ENCODE results near the gene KBTBD13.
"Not testable (repeated sequence)": the region's sequence is repeated elsewhere in the genome, so short reads cannot be mapped to it uniquely, and the experiment has no call there.

KBTBD13 gene

DNA sequence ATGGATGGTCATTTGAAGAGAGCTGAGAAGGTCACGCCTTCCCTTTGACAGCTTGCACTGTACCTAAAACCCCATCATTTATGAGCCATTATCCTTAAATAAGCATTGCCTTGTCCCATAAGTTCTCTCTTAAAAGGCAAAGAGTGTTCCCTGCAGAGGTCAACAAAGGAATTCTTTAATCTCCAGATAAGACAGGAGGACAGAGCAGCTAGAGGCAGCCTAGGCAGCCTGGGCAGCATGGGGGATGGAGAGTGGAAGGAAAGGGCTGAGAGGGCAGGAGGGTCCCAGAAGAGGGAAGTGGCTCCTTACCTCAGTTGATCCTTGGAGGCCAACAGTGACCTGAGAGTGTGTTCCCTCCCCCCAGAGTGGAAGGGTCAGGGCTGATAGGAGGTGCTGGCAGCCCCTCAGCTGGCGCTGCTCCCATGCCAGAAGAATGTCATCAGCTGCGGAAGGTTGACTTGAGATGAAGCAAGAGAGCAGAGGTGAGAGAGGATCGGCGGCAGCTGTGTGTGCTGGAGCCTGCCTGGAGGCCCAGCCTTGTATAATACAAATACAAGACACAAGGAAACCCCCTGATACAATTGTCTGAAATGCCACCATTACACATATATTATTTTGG, 12.8 kb downstream of the KBTBD13 start:
- DNase-seq (ENCODE audit: low spot score) = no peak

DNA sequence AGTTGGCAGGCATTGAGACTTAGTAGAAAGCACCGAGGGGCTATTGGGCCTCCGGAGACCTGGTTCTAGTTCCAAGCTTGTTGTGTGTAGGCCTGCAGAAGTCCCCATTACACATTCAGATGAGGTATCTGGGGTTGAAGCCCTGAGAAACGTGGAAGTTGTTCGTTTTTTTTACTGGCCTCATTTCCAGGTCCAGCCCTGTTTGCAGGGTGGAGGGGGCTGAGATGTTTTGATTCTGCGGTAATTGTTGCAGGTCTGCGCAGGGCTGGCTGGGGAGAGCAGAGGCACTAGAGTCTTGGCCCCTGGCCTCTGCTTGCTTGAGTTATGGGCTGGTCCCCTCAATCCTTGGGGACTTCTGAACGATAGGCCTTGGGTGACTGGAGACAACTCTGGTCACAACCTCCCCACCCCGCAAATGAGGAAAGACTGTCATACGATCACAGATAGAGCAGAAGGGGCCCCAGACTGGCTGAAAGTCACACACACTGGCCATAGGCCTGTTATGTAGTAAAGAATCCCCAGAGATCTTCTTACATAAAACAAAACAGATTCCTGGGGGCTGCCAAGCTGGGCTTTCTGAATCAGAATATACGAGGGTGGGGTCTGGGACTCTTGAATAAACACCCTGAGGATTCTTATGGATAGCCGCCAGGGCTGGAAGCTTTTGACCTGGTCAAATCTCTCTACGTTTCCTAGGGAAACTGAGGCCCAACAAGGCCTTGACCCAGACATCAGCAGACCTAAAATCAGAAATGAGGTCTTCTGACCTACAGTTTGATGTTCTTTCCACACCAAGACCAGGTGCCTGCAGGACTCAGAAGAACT, 15.6 kb downstream of the KBTBD13 start:
- DNase-seq (ENCODE audit: low spot score) = no peak

DNA sequence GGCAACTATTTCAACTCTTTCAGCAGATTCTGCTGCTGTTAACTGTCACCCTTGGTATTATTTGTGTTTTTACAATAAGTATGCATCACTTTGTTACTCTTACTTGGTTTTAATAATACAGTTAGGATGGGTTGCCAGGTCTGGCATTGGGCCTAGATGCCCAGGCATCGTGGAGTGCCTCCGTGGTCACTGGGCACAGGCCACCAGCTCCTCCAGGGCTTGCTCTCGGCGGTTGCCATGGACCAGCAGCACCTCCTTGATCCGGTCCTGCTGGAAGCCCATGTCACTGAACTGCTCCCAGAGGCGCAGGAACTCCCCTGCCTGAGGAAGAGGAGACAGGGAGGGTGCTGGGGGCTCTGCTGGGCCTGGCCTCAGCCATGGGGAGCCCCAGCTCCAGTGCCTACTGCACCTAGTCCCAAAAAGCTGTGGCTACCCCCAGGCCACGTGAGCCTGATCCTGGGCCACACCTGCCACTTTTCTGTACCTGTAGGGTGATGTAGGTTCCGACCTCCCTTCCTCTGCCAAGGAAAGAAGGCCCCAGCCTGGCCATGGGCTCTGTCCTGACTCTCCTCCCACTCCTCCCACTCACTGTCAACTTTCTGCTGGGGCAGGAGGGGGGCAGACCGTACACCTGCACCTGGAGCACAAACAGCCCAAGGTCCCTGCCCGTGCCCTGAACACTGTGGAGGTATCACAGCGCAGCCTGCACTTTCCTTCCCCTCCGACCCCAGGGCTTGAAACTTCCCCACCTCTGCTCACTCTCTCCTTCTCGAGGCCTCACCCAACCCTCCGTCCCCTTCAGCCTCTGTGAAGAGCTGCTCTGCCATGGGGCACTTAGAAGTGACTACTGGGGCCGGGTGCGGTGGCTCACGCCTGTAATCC, 16.6 kb downstream of the KBTBD13 start:
- no peak for DNase-seq (ENCODE audit: low spot score)

DNA sequence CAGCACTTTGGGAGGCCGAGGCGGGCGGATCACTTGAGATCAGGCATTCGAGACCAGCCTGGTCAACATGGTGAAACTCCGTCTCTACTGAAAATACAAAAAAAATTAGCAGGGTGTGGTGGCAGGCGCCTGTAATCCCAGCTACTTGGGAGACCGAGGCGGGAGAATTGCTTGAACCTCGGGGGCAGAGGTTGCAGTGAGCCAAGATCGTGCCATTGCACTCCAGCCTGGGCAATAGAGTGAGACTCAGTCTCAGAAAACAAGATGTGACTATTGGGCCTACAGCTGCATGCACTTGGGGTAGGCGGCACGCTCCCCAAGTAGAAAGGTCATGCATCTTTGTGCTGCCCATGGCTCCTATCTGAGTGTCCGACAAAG, 17.2 kb downstream of the KBTBD13 start:
- DNase-seq (ENCODE audit: low spot score) = not testable (repeated sequence)

DNA sequence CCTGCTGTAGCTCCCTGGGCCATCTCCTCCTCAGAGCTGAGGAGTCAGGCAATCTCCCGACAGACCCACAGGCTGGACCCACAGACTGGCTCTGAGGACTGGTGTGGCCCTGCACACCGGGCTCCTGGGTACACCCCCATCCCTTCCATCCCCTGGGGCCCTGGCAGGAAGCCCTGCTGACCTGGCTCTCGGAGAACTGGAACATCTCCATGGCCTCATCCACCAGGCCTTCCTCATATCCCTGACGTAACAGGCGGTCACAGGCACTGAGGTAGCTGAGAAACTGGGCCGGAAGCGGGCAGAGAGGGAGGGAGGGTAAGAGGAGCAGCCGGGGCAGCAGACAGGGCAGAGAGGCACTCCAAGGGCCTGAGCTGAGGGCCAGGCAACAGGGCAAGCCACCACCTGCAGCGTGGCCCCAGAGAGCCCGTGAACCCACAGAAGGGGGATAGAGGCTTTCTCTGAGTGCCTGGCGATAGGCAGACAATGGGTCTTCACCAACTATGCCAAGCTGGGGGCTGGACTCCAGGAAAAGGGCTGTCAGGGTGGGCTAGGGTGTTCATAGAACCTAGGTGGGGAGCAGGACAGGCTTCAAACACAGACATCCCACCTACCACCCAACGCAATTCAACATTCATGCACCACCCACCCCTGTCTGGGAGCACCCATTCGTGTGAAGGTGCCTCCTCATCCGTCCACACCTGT, 17.9 kb downstream of the KBTBD13 start:
- DNase-seq (ENCODE audit: low spot score) = no peak

DNA sequence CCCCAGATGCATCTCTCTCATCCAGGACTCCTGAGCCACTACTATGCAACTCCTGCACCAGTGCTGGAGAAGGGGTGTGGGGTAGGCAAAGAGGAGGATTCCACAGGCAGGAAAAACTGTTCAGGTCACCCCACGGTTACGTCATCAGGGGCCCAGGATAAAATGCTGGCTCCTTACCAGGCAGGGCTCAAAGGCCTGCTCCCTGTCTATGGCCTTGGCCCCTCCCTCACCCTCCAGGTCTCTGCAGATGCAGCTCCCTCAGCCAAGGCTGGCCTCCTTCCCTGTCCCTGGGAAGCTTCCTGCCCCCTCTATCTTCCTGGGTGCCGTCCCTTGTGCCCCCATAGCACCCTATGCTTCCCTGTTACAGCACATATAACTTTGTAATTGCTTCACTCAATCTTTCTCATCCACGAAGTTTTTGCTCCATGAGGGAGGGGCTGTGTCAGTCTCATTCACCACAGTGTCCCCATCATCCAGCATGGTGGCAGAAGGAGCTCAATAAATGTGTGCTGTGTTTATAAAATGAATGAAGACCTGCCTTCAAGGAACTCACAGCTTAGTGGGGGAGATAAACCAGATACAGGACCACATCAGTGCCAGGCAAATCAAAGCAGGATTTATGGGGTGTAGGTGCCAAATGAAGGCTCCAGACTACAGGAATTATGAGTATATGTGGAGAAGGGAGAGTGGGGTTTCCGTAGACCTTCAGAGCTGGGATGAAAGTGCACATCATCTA, 18.6 kb downstream of the KBTBD13 start:
- no peak for DNase-seq (ENCODE audit: low spot score)

DNA sequence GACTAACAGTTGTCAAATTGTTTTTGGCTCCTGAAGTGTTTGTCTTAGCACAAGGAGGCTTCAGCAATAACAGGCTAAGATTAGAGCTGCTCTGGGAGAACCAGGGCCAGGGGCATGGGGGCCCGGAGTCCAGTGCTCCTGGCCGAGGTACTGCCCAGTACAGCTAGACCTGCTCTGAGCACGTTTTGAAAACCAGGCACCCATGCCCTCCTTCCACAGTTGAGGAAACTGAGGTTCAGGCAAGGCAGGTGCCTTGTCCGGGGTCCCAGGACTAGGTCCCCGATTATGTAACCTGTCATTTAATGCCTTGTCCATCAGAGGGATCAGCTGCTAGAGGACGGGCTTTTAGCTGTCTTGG, 19.2 kb downstream of the KBTBD13 start:
- no peak for DNase-seq (ENCODE audit: low spot score)

DNA sequence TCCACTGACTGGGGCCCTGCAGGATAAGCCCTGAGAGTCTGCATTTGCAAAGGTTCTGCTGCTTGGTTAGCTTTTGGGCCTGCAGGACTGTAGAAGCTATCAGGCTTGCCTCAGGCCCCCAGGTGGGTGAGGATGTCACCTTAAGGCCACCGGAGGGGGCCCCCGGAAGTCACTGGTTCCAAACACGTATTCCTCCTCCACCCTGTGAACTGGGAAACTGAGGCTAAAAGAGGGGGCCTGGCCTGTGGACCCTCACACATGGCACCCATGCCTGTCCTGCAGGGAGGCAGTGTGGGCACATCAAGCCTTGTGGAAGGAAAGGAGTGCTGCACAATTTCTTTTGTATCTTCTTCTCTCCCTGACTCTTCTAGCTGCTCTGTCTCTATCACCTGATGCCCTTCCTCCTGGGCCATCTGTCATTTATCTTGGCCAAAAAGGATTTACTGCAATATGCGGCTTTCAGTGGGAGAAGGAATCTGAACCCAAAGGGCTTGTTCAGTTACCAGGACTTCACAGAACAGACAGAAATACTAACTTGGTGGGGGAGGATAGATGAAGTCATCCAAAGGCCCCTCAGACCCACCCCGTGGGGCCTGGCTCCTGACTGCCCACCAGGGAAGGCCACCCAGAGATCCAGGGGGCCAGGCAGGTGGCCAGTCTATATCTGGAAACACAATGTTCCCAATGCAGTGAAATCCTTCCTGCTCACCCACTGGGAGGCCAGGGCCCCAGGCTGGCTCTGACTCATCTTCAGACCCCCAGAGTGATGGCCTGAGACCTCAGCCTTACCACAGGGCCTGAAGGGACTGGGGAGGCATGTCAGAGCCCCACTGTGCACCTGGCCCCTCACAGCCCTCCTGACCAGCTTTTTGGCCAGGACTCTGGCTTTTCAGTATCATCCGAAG, 20.2 kb downstream of the KBTBD13 start:
- DNase-seq (ENCODE audit: low spot score) = no peak

DNA sequence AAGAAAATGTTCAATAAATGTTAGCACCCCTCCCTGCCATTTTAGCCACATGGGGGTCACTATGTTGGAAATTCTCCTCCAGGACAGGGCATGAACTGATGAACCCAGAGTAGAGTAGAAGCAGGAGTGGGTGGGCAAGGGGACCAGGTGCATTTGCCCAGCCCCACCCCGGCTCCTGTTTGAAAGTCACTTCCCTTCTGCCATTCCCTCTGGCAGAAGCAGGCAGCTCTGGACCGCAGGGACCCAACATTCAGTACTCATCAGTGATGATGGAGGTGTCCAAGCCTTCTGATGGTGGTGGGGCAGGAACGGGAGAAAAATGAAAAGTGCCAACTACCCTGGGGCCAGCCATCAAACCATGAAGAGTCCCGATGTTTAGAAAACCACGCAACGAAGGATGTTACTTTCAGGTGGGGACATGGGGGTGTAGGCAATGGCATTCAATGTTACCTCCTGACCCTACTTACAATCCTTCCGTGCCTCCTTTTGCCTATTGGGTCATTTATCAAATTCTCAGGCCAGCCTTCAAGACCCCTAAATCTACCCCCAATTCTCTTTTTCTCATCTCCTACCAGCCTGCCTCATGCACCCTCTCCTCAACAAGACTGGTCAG, 21.2 kb downstream of the KBTBD13 start:
- DNase-seq (ENCODE audit: low spot score) = no peak

DNA sequence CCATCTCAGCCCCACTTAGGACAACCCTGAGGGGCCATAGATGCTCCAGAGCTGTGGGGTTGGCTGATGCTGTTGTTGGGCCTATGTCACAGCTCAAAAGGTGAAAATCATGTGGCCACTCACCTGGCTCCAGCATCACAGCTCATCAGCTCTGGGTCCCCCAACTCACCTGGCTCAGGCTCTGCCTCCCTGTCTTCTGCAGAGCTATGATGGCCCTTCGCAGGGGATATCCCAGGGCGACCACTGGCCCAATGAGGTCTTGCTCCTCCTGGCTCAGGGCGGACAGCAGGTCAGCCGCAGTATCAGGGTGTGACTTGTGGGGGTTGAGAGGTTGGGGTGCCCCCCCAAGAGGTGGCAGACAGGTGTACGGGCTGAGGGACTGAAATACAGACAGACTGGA, 22.8 kb downstream of the KBTBD13 start:
- no peak for DNase-seq (ENCODE audit: low spot score)

DNA sequence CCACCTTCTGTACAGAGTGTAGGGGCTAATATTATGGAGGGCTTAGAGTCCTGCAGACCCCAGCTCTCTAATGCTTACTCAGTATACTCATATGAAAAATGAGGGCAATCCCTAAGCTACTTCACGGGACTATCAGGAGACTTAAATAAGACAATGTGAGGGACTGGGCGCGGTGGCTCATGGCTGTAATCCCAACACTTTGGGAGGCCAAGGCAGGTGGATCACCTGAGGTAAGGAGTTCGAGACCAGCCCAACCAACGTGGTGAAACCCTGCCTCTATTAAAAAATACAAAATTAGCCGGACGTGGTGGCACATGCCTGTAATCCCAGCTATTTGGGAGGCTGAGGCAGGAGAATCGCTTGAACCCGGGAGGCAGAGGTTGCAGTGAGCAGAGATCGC, 23.3 kb downstream of the KBTBD13 start:
- DNase-seq (ENCODE audit: low spot score) = not testable (repeated sequence)

DNA sequence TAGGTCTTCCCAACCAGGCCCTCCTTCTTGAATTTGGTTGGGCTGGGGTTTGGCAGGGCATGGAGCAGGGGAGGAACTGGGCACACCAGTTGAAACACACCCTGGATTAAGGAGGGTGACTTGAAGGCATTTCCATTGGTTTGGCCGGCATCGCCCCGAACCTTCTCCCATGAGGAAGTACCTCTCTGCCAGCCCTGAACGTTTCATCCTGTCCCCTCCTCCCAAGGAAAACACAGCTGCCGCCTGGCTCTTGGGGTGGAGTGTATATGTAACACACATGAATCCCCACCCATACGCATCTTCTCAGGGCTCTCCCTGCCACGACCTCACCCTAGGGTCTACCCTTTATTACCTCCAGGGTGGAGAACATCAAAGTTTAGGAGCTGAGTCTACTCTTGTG, 23.9 kb downstream of the KBTBD13 start:
- no peak for DNase-seq (ENCODE audit: low spot score)

DNA sequence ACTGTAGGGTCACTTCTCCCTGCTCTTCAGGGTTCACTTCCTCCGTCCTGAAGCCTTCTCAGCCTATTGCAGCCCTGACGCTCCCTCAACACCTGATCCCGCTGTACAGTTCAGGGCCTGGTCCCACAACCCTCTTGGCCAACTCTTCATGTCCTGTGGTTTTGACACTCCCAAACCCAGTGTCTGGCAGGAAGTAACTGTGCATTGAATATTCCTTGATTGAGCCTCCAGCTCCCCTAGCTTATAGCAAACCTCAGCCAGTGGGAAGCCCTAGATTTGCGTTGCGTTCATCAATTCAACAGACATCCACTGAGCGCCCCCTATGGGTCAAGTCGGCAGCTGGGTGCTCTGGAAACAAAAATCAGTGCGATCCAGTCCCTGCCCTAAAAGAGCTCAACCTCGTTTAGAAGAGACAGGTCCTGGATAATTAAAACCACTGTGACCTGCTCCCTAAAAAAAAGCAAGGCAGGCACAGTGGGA, 24.9 kb downstream of the KBTBD13 start:
- DNase-seq (ENCODE audit: low spot score) = peak; percentile 82

DNA sequence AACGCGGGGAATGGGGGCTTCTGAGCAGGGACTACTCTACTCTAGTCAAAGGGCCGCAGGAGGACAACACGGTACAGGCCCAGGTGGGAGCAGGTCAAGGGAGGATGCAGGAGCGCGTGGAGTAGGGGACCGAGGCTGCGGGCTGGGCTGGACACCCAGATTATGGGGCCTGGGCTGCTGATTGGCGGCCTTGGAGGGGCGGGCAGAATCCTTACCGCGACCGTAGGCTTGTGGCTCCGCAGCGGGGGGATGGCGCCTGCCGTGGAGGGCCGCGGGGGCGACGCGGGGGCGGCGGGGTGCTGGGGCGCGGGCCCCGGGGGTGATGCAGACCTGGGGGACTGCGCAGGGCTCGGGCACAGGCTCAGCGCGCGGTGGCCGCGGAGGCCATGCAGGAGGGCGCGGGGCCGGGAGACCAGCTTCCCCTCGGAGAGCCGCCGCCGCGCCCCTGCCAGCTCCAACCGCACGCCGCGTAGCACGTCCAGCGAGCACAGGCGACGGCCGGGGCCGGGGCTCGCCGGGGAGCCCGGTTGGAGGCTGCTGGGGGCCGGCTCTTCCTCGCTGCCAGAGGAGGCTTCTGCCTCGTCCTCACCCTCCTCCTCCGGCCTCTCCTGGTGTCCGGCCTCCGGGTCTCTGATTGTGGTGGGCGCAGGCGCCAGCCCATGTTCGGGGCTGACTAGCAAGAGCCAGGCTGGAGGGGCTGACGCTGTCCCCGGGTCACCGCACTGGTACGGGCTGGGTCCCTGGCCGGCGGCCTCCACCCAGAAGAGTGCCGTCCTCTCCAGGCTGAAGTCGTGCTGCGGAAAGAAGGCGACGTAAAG, 25.6 kb downstream of the KBTBD13 start:
- peak; percentile 75 for DNase-seq (ENCODE audit: low spot score)

DNA sequence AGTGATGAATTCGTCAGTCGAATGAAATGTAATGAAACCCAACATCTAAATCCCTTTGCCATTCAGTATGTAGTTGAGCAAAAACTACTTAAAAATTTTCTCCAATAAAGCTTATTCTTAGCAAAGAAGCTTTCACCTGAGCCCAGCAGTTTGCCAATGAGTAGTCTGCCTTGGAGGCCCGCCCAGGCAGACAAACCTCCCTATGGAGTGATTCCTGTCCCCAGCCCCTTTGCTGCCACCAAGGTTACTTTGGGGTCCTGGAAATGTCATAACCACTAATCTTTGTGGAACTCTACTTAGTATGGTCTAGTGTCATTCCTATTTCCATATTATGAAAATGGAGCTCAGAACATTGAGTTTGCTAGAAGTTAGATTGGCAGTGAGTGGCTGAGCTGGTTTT, 26.4 kb downstream of the KBTBD13 start:
- no peak for DNase-seq (ENCODE audit: low spot score)

DNA sequence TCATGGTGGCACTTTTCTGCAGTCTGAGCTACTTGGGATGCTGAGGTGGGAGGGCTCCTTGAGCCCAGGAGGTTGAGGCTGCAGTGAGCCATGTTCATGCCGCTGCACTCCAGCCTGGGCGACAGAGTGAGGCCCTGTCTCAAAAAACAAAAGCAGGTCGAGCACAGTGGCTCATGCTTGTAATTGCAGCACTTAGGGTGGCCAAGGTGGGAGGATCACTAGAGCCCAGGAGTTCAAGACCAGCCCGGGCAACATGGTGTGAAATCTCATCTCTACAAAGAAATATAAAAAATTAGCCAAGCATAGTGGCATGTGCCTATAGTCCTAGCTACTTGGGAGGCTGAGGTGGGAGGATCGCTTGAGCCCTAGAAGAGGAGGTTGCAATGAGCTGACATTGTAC, 28.5 kb downstream of the KBTBD13 start:
- DNase-seq (ENCODE audit: low spot score) = no peak

DNA sequence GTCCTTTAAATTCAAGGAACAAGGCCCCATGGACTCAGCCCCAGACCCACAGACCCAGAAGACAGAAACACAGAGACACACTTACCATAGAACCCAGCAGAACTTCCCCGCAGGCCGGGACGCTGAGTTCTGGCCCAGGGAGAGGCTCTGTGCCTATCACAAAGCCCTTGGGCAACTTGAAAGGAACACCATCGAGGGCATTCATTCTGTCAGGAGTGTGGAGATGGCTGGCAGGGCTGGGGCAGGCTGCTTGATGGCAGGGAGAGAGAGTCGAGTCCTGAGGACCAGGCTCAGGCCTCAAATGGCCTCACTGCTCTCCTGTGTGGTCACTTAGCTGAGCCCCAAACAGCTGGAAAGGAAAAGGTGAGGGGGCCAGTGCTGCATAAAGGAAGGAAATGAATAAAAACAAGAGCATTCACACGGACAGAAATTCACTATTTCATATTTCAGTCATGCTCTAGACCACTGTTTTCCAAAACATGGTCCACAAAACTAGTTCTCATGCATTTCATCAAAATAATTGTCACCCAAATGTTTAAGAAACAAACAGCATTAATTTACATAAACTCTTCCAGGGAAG, 29.6 kb downstream of the KBTBD13 start:
- DNase-seq (ENCODE audit: low spot score) = no peak

DNA sequence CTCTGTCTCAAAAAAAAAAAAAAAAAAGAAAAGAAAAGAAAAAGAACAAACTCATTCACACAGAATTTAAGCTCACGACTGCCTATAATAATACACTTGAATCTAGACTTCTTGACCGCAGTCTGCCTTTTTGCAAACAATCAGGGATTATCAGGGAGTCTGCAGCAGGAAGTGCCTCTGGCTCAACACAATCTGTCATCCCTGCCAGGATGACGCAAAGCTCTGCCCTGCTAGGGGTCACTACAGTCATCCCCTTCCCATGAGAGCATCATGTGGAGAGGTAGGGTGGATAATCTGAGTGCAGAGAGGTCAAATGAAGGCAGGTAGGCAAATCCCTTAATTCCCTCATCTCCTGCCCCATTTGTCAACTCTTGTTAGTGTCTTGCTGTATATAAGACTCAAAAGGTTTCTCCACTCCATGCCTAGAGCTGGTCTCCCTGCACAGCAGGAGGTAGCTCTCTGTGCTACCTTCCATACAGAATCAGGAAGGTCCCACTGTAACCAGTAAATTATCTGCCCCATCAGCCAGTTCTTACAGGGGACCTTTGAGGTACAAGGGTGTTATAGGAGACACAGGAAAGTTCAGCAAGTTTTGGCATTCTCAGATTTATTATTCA, 34.2 kb downstream of the KBTBD13 start:
- no peak for DNase-seq (ENCODE audit: low spot score)

Measured in iPS-NIHi11 (cell line).